Measurements from ENCODE around the gene PARD3. TPM values are rescaled to one million over a fixed set of nuclear protein-coding genes. Genes with fewer than 3 reads are reported as not detected.

Gene PARD3
- total and polyA plus RNA-seq, 10 of the 15 experiments (the other 5 are each of a cell fraction or from before 2014, with no cell fraction given): 2.6 to 43.1 (median 13.9) TPM

GRCh38 chr10:34526186-34526585 lies 288.9 kb downstream of the PARD3 start:
- Histone ChIP-seq H3K27me3 (replicated peaks in 1 of 2; ENCODE audit: control insufficient read depth in 2 of 2, insufficient read depth in 2 of 2, low read length in 1 of 2) (no peaks in the 10 kb centered on the region), H2AFZ (ENCODE audit: control insufficient read depth, low read depth, low read length) (no peak overlapping the region), H3K27ac (ENCODE audit: control insufficient read depth, insufficient read depth) (no peak overlapping the region), H3K4me3 (no peak overlapping the region), H3K79me2 (ENCODE audit: control insufficient read depth, insufficient read depth, low read length) (no peaks in the 10 kb centered on the region), H3K9me3 (replicated peaks; ENCODE audit: control insufficient read depth, insufficient read depth, low read length) (no peaks in the 10 kb centered on the region; the same call in 2 of the 3 replicates), H3K9ac (ENCODE audit: control insufficient read depth, insufficient read depth, low read length) (no peak overlapping the region), H3K4me1 (ENCODE audit: control insufficient read depth, insufficient read depth, low read length) (peaks cover 7% of the 10 kb centered on the region; the same call in 1 of the 2 replicates), H4K20me1 (ENCODE audit: control insufficient read depth, insufficient read depth) (no peaks in the 10 kb centered on the region), H3K36me3 (ENCODE audit: control insufficient read depth in 2 of 2, insufficient read depth in 2 of 2, low read length in 1 of 2) (no peaks in the 10 kb centered on the region), H3K4me2 (ENCODE audit: control insufficient read depth, insufficient read depth) (no peak overlapping the region)
- no peak for DNase-seq (ENCODE audit: low read depth, low spot score)
- no TSS peak for BruUV-seq (replicated peaks)
- no peak for ATAC-seq
- ChIA-PET SMC1A (ENCODE audit: uncharacterized antibody, unreplicated experiment) (interaction anchor here (0.6 to 10.0 kb wide), 12 partner anchors 12 to 1193 kb away, joined by 3 to 127 read pairs (median 3); no protein-coding TSS in a partner anchor), POLR2A (interaction anchor here (0.5 to 0.7 kb wide), 3 partner anchors 155 to 393 kb away, joined by 3 read pairs; no protein-coding TSS in a partner anchor), CTCF (interaction anchor here (0.7 to 8.4 kb wide), 9 partner anchors 9 to 1199 kb away, joined by 3 to 210 read pairs (median 4); no protein-coding TSS in a partner anchor), RAD21 (ENCODE audit: unreplicated experiment) (interaction anchor here (1.2 to 9.0 kb wide), 4 partner anchors 28 to 1192 kb away, joined by 3 to 97 read pairs (median 3); partner anchors contain the start of gene NRP1)
- WGBS (ENCODE audit: insufficient coverage, insufficient replicate concordance, low lambda C conversion rate, missing lambda C conversion rate): 13% methylated on average over 3 of the region's 3 CpGs
- no peak for FAIRE-seq
- in situ Hi-C loops (cut with MboI): loop anchor here (10.0 kb wide), 1 partner anchor 1191 kb away; the partner anchor contains the start of gene NRP1
- intact Hi-C loops (cut with micrococcal nuclease; ENCODE audit: unreplicated experiment): loop anchor here (5.0 kb wide), 1 partner anchor 46 kb away; no protein-coding TSS in a partner anchor
- no peak for TF ChIP-seq CHD4 (IDR thresholded peaks at IDR 0.05)
- no peak for TF ChIP-seq CHD1 (IDR thresholded peaks at IDR 0.05; ENCODE audit: low read depth, low read length)
- no peak for TF ChIP-seq BHLHE40 (IDR thresholded peaks at IDR 0.05; ENCODE audit: borderline replicate concordance in 1 of 2, low read depth in 2 of 2, low read length in 1 of 2)
- TF ChIP-seq BCL3 (IDR thresholded peaks at IDR 0.05; ENCODE audit: borderline replicate concordance, insufficient read depth, low read depth, low read length, poor library complexity, severe bottlenecking): no peak
- no peak for TF ChIP-seq GATAD2B (conservative IDR thresholded peaks at IDR 0.05; ENCODE audit: low read depth)
- no peak for TF ChIP-seq LARP7 (IDR thresholded peaks at IDR 0.05)
- no peak for TF ChIP-seq GABPA (IDR thresholded peaks at IDR 0.05; ENCODE audit: low read depth)
- no peak for TF ChIP-seq NBN (IDR thresholded peaks at IDR 0.05)
- no peak for TF ChIP-seq NFIC (IDR thresholded peaks at IDR 0.05; ENCODE audit: low read depth, low read length)
- no peak for TF ChIP-seq FOXM1 (IDR thresholded peaks at IDR 0.05; ENCODE audit: low read depth, low read length)
- no peak for TF ChIP-seq CHD2 (IDR thresholded peaks at IDR 0.05; ENCODE audit: borderline replicate concordance, low read depth, low read length)
- TF ChIP-seq HDGF (IDR thresholded peaks at IDR 0.05): no peak
- TF ChIP-seq RBBP5 (conservative IDR thresholded peaks at IDR 0.05): no peak
- no peak for TF ChIP-seq SMARCA5 (IDR thresholded peaks at IDR 0.05)
- TF ChIP-seq ZNF384 (IDR thresholded peaks at IDR 0.05; ENCODE audit: borderline replicate concordance, low read depth, low read length): no peak
- TF ChIP-seq KDM1A (IDR thresholded peaks at IDR 0.05; ENCODE audit: borderline replicate concordance): no peak
- no peak for TF ChIP-seq SREBF1 (IDR thresholded peaks at IDR 0.05; ENCODE audit: low read length)
- no peak for TF ChIP-seq RELB (IDR thresholded peaks at IDR 0.05; ENCODE audit: low read depth)
- TF ChIP-seq NR2F1 (conservative IDR thresholded peaks at IDR 0.05): no peak

Data from GM12878 (cell line).